SU-DHL-6 (cell line): ENCODE measurements around the gene CIRBP.

ENCODE experiments used
- H2AFZ ChIP-seq: fragments of 200-600 bp; sonication (generic); 2 replicates; pipeline ENCODE4 v1.6.1; 2014; ENCODE audit warnings: low read depth, mild to moderate bottlenecking, moderate library complexity, mixed read lengths, antibody characterized with exemption, low read length; ENCODE audit not compliant: severe bottlenecking
- H3F3A ChIP-seq: fragments of 200-600 bp; shearing (Covaris generic); 2 replicates; pipeline ENCODE4 v1.6.0; 2016; ENCODE audit warnings: antibody characterized with exemption, mild to moderate bottlenecking; ENCODE audit not compliant: insufficient read depth
- H3K27ac ChIP-seq: fragments of 200-600 bp; sonication (generic); 2 replicates; pipeline ENCODE4 v1.5.1; 2016; ENCODE audit warnings: low read depth, mild to moderate bottlenecking, low read length, moderate library complexity, mixed read lengths
- H3K27me3 ChIP-seq: fragments of 200-600 bp; sonication (generic), shearing (Covaris generic); 2 replicates; pipeline ENCODE4 v1.6.0; 2014; ENCODE audit warnings: mild to moderate bottlenecking, low read length
- H3K36me3 ChIP-seq: fragments of 200-600 bp; sonication (generic); 2 replicates; pipeline ENCODE4 v1.6.1; 2014; ENCODE audit warnings: mild to moderate bottlenecking, low read length, mixed read lengths
- H3K4me2 ChIP-seq: fragments of 300-600, 200-600 bp; shearing (Covaris generic), sonication (generic); 2 replicates; pipeline ENCODE4 v1.6.0; 2014; ENCODE audit warnings: low read length, low read depth, mild to moderate bottlenecking; ENCODE audit not compliant: poor library complexity, severe bottlenecking
- H3K4me3 ChIP-seq: fragments of 200-600 bp; sonication (generic); 2 replicates; pipeline ENCODE4 v1.5.1; 2014; ENCODE audit warnings: antibody characterized with exemption, low read length, mild to moderate bottlenecking, mixed read lengths; ENCODE audit not compliant: insufficient read depth, poor library complexity, severe bottlenecking
- H3K79me2 ChIP-seq: fragments of 200-600 bp; sonication (generic); 2 replicates; pipeline ENCODE4 v1.6.1; 2014; ENCODE audit warnings: mild to moderate bottlenecking, low read length, moderate library complexity; ENCODE audit not compliant: insufficient read depth
- H3K9ac ChIP-seq: fragments of 200-600 bp; sonication (generic); 2 replicates; pipeline ENCODE4 v1.7.0; 2014; ENCODE audit warnings: mild to moderate bottlenecking, low read length
- H3K9me2 ChIP-seq: fragments of 200-600 bp; sonication (generic); replicated peaks from 2 replicates; pipeline ENCODE4 v1.6.1; 2014; ENCODE audit warnings: low read length; ENCODE audit not compliant: insufficient read depth
- H3K9me3 ChIP-seq: fragments of 200-600 bp; sonication (generic); 2 replicates; pipeline ENCODE4 v1.6.1; 2014; ENCODE audit warnings: low read length, mixed read lengths; ENCODE audit not compliant: insufficient read depth
- H4K20me1 ChIP-seq: fragments of 200-600 bp; sonication (generic); 2 replicates; pipeline ENCODE4 v1.6.1; 2014; ENCODE audit warnings: low read depth, mild to moderate bottlenecking, antibody characterized with exemption, low read length, moderate library complexity, mixed read lengths
- CTCF ChIP-seq: fragments of 200-600 bp; sonication (generic); IDR thresholded peaks from one replicate; pipeline ENCODE4 v1.5.1; 2017; ENCODE audit warnings: antibody characterized with exemption, mild to moderate bottlenecking, low read length, moderate library complexity; ENCODE audit not compliant: insufficient read depth, poor library complexity, severe bottlenecking
- EZH2phosphoT487 ChIP-seq: fragments of 200-600 bp; sonication (generic), shearing (Covaris generic); conservative IDR thresholded peaks from 2 replicates; pipeline ENCODE4 v1.6.1; 2018; ENCODE audit warnings: mild to moderate bottlenecking, antibody characterized with exemption, low read length, moderate library complexity, mixed read lengths

Gene CIRBP

GRCh38 chr19:1292419-1293151 is 23.5 kb downstream of the CIRBP start:
- Histone ChIP-seq H3K79me2 (no peaks in the 10 kb centered on the region), H3K9me2 (no peaks in the 10 kb centered on the region), H4K20me1 (no peaks in the 10 kb centered on the region), H2AFZ (no peak overlapping the region), H3K36me3 (no peaks in the 10 kb centered on the region), H3F3A (no peaks in the 10 kb centered on the region), H3K27me3 (peaks cover 4% of the 10 kb centered on the region; the same call in 1 of the 2 replicates), H3K9ac (no peak overlapping the region), H3K27ac (no peak overlapping the region), H3K4me3 (no peak overlapping the region), H3K4me2 (no peak overlapping the region), H3K9me3 (no peaks in the 10 kb centered on the region)
- TF ChIP-seq EZH2phosphoT487: no peak
- no peak for TF ChIP-seq CTCF

- no peaks in the 10 kb centered on the region for H4K20me1 ChIP-seq
- H3K27me3 ChIP-seq: peaks cover 4% of the 10 kb centered on the region; the same call in 1 of the 2 replicates
- H3K9me2 ChIP-seq: no peaks in the 10 kb centered on the region
- H3F3A ChIP-seq: no peaks in the 10 kb centered on the region
- H3K4me2 ChIP-seq: no peak overlapping the region
- H2AFZ ChIP-seq: no peak overlapping the region
- no peak for TF ChIP-seq CTCF
- no peak for TF ChIP-seq EZH2phosphoT487
- H3K9ac ChIP-seq: no peak overlapping the region
- no peak overlapping the region for H3K4me3 ChIP-seq
- no peaks in the 10 kb centered on the region for H3K36me3 ChIP-seq
- H3K27ac ChIP-seq: no peak overlapping the region
- no peaks in the 10 kb centered on the region for H3K9me3 ChIP-seq
- H3K79me2 ChIP-seq: no peaks in the 10 kb centered on the region
These were observed 24.9 kb downstream of the CIRBP start for GRCh38 chr19:1293782-1294604.

GRCh38 chr19:1294688-1295087 is 25.6 kb downstream of the CIRBP start:
- TF ChIP-seq EZH2phosphoT487 (no peak), CTCF (no peak)
- H3K4me2 ChIP-seq: no peak overlapping the region
- no peak overlapping the region for H3K4me3 ChIP-seq
- H3K27me3 ChIP-seq: peaks cover 4% of the 10 kb centered on the region; the same call in 1 of the 2 replicates
- H3K9ac ChIP-seq: no peak overlapping the region
- no peaks in the 10 kb centered on the region for H3F3A ChIP-seq
- no peaks in the 10 kb centered on the region for H3K9me3 ChIP-seq
- H3K79me2 ChIP-seq: no peaks in the 10 kb centered on the region
- H3K27ac ChIP-seq: no peak overlapping the region
- no peak overlapping the region for H2AFZ ChIP-seq
- H3K36me3 ChIP-seq: no peaks in the 10 kb centered on the region
- no peaks in the 10 kb centered on the region for H3K9me2 ChIP-seq
- no peaks in the 10 kb centered on the region for H4K20me1 ChIP-seq
